Neural cell (in vitro differentiated cells): Measurements from ENCODE around the gene IRF1. TPM values are rescaled to one million over a fixed set of nuclear protein-coding genes. Genes with fewer than 3 reads are reported as not detected.

Experiments
- H2AFZ ChIP-seq: fragments of 200-600, 300-800 bp; sonication (generic), shearing (Covaris generic); 2 replicates; pipeline ENCODE4 v1.6.0; 2014; ENCODE audit warnings: low read depth, mild to moderate bottlenecking, antibody characterized with exemption, low read length, moderate library complexity
- H3F3A ChIP-seq: fragments of 200-600 bp; shearing (Covaris generic); 2 replicates; pipeline ENCODE4 v1.6.1; 2016; ENCODE audit warnings: mild to moderate bottlenecking, moderate library complexity, mixed read lengths, antibody characterized with exemption, low read length; ENCODE audit not compliant: insufficient read depth, poor library complexity, severe bottlenecking
- H3K27ac ChIP-seq: fragments of 200-600, 300-800 bp; sonication (generic), shearing (Covaris generic); 2 replicates; pipeline ENCODE4 v1.5.1; 2014; ENCODE audit warnings: mild to moderate bottlenecking, low read length, moderate library complexity
- H3K27me3 ChIP-seq: fragments of 300-800, 200-600 bp; sonication (generic), shearing (Covaris generic); 2 replicates; pipeline ENCODE4 v1.6.0; 2014; ENCODE audit warnings: mild to moderate bottlenecking, low read depth, low read length, moderate library complexity; ENCODE audit not compliant: insufficient read depth
- H3K36me3 ChIP-seq: fragments of 300-800, 200-600 bp; sonication (generic), shearing (Covaris generic); 2 replicates; pipeline ENCODE4 v1.5.1; 2014; ENCODE audit warnings: mild to moderate bottlenecking, antibody characterized with exemption, low read length, moderate library complexity; ENCODE audit not compliant: insufficient read depth
- H3K4me2 ChIP-seq: fragments of 300-800, 200-600 bp; sonication (generic), shearing (Covaris generic); 2 replicates; pipeline ENCODE4 v1.6.0; 2014; ENCODE audit warnings: mild to moderate bottlenecking, low read length
- H3K4me3 ChIP-seq: fragments of 300-800, 200-600 bp; sonication (generic), shearing (Covaris generic); 2 replicates; pipeline ENCODE4 v1.5.1; 2014; ENCODE audit warnings: mild to moderate bottlenecking, low read length, moderate library complexity
- H3K79me2 ChIP-seq: fragments of 200-600 bp; shearing (Covaris generic); replicated peaks from 2 replicates; pipeline ENCODE4 v1.6.0; 2014; ENCODE audit warnings: mild to moderate bottlenecking, low read length, moderate library complexity; ENCODE audit not compliant: insufficient read depth
- H3K9ac ChIP-seq: fragments of 300-800, 200-600 bp; sonication (generic), shearing (Covaris generic); 2 replicates; pipeline ENCODE4 v1.6.1; 2016; ENCODE audit warnings: mild to moderate bottlenecking, low read length, mixed read lengths
- H3K9me2 ChIP-seq: fragments of 200-600 bp; shearing (Covaris generic); 2 replicates; pipeline ENCODE4 v1.6.1; 2016; ENCODE audit warnings: mild to moderate bottlenecking, low read length, mixed read lengths; ENCODE audit not compliant: insufficient read depth
- H3K9me3 ChIP-seq: fragments of 200-600, 300-800 bp; sonication (generic), shearing (Covaris generic); 2 replicates; pipeline ENCODE4 v1.6.1; 2016; ENCODE audit warnings: mild to moderate bottlenecking, mixed run types, low read length, moderate library complexity, mixed read lengths
- H4K20me1 ChIP-seq: fragments of 200-600 bp; shearing (Covaris generic); 2 replicates; pipeline ENCODE4 v1.6.1; 2016; ENCODE audit warnings: mild to moderate bottlenecking, mixed run types; ENCODE audit not compliant: insufficient read depth
- CTCF ChIP-seq: fragments of 450-650 bp; IDR thresholded peaks from 2 replicates; pipeline ENCODE4 v1.5.1; 2014; ENCODE audit warnings: antibody characterized with exemption, mild to moderate bottlenecking, moderate library complexity; ENCODE audit not compliant: poor library complexity, severe bottlenecking
- EP300 ChIP-seq: fragments of 450-650 bp; conservative IDR thresholded peaks from 2 replicates; pipeline ENCODE4 v1.6.1; 2014; ENCODE audit warnings: antibody characterized with exemption, mild to moderate bottlenecking, moderate library complexity; ENCODE audit not compliant: poor library complexity, severe bottlenecking
- EZH2 ChIP-seq: fragments of 200-600, 300-800 bp; shearing (Covaris generic), sonication (generic); IDR thresholded peaks from 2 replicates; pipeline ENCODE4 v1.6.1; 2014; ENCODE audit warnings: antibody characterized with exemption, low read length, borderline replicate concordance, mild to moderate bottlenecking; ENCODE audit not compliant: insufficient read depth, poor library complexity, severe bottlenecking
- MXI1 ChIP-seq: fragments of 450-650 bp; conservative IDR thresholded peaks from 2 replicates; pipeline ENCODE4 v1.6.1; 2014; ENCODE audit warnings: antibody characterized with exemption, mild to moderate bottlenecking; ENCODE audit not compliant: poor library complexity, severe bottlenecking
- POLR2AphosphoS5 ChIP-seq: IDR thresholded peaks from 2 replicates; pipeline ENCODE4 v1.6.1; 2012
- RAD21 ChIP-seq: fragments of 450-650 bp; conservative IDR thresholded peaks from 2 replicates; pipeline ENCODE4 v1.6.1; 2014; ENCODE audit warnings: antibody characterized with exemption, mild to moderate bottlenecking, moderate library complexity
- REST ChIP-seq: IDR thresholded peaks from 2 replicates; pipeline ENCODE4 v1.6.1; 2012; ENCODE audit warnings: borderline replicate concordance
- SMC3 ChIP-seq: fragments of 450-650 bp; conservative IDR thresholded peaks from 2 replicates; pipeline ENCODE4 v1.6.1; 2014; ENCODE audit warnings: antibody characterized with exemption, mild to moderate bottlenecking, moderate library complexity; ENCODE audit not compliant: poor library complexity
- TAF1 ChIP-seq: IDR thresholded peaks from 2 replicates; pipeline ENCODE4 v1.6.1; 2012; ENCODE audit warnings: low read depth
- polyA plus RNA-seq: library from polyadenylated mRNA; depleted of rRNA; stranded (reverse); fragments of >200 nt; gene quantifications from 2 replicates; pipeline ENCODE4 v1.2.3, GENCODE V29; 2014

The IRF1 gene
- polyA plus RNA-seq, 1 donor from 2014 or later: 0.67 TPM

- H3K4me3 ChIP-seq: no peak overlapping the region
- no peak for TF ChIP-seq RAD21
- no peak for TF ChIP-seq POLR2AphosphoS5
- TF ChIP-seq CTCF: no peak
- no peaks in the 10 kb centered on the region for H3K79me2 ChIP-seq
- no peaks in the 10 kb centered on the region for H3K36me3 ChIP-seq
- H3K27ac ChIP-seq: no peak overlapping the region
- H3K27me3 ChIP-seq: no peaks in the 10 kb centered on the region
- H3K4me2 ChIP-seq: no peak overlapping the region
- H3K9me3 ChIP-seq: no peaks in the 10 kb centered on the region
- H2AFZ ChIP-seq: no peak overlapping the region
- H4K20me1 ChIP-seq: no peaks in the 10 kb centered on the region
- no peaks in the 10 kb centered on the region for H3K9me2 ChIP-seq
- H3K9ac ChIP-seq: no peak overlapping the region
- H3F3A ChIP-seq: no peaks in the 10 kb centered on the region
Measured at GRCh38 chr5:132480042-132480441, 10.5 kb downstream of the IRF1 start.

GRCh38 chr5:132479111-132479951 is 11.2 kb downstream of the IRF1 start:
- Histone ChIP-seq H3K27ac (no peak overlapping the region), H3K9me3 (no peaks in the 10 kb centered on the region), H3K27me3 (no peaks in the 10 kb centered on the region), H2AFZ (no peak overlapping the region), H3K9ac (no peak overlapping the region), H4K20me1 (no peaks in the 10 kb centered on the region), H3K4me2 (no peak overlapping the region), H3F3A (no peaks in the 10 kb centered on the region), H3K9me2 (no peaks in the 10 kb centered on the region), H3K36me3 (no peaks in the 10 kb centered on the region), H3K4me3 (no peak overlapping the region), H3K79me2 (no peaks in the 10 kb centered on the region)
- TF ChIP-seq RAD21 (no peak), EZH2 (no peak), REST (no peak), CTCF (no peak), EP300 (no peak), SMC3 (no peak), POLR2AphosphoS5 (no peak), MXI1 (no peak), TAF1 (no peak)
